Thymus (tissue), 11 donors: ENCODE results near the gene ANKRD44. TPM values are rescaled to one million over a fixed set of nuclear protein-coding genes. Genes with fewer than 3 reads are reported as not detected.

Experiments
- DNase-seq, 9 donors: peaks; one replicate each; pipeline ENCODE4 v3.0.0-alpha.2; 2013; ENCODE audit warnings: low spot score in 9 of 9, low read depth in 6 of 9, missing footprints in 1 of 9
- H3K27ac ChIP-seq, 2 donors: one replicate each; pipeline ENCODE4 v1.5.1; 2013; ENCODE audit warnings: control low read depth in 1 of 2, low read depth in 1 of 2, low read length in 1 of 2, mild to moderate bottlenecking in 1 of 2, moderate library complexity in 1 of 2
- H3K27me3 ChIP-seq, 2 donors: one replicate each; pipeline ENCODE4 v1.5.1; 2013; ENCODE audit warnings: low read length in 1 of 2; ENCODE audit not compliant: control insufficient read depth in 2 of 2, insufficient read depth in 1 of 2
- H3K36me3 ChIP-seq, 2 donors: one replicate each; pipeline ENCODE4 v1.5.1; 2013; ENCODE audit warnings: low read length in 1 of 2, mild to moderate bottlenecking in 1 of 2, moderate library complexity in 1 of 2; ENCODE audit not compliant: control insufficient read depth in 2 of 2, insufficient read depth in 2 of 2
- H3K4me1 ChIP-seq, 2 donors: one replicate each; pipeline ENCODE4 v1.5.1; 2013; ENCODE audit warnings: low read length in 2 of 2; ENCODE audit not compliant: control insufficient read depth in 2 of 2, insufficient read depth in 2 of 2
- H3K4me3 ChIP-seq, 2 donors: one replicate each; pipeline ENCODE4 v1.5.1; 2013; ENCODE audit warnings: low read length in 2 of 2, control low read depth in 1 of 2, mild to moderate bottlenecking in 1 of 2
- H3K9me3 ChIP-seq, 2 donors: one replicate each; pipeline ENCODE4 v1.5.1; 2013; ENCODE audit warnings: low read length in 1 of 2, mild to moderate bottlenecking in 1 of 2; ENCODE audit not compliant: control insufficient read depth in 2 of 2, insufficient read depth in 1 of 2
- WGBS: extraction: QIAGEN DNeasy Blood & Tissue Kit; methylation state at CpG from one replicate; pipeline ENCODE4 v1.1.7; 2013; 5-methylcytosine and 5-hydroxymethylcytosine counted together
- polyA plus RNA-seq: library from polyadenylated mRNA; stranded (reverse); fragments of 200-250 nt; gene quantifications from one replicate; pipeline ENCODE4 v1.2.3, GENCODE V29; 2013
- total RNA-seq: library from RNA; stranded (reverse); fragments of 120-200 nt; gene quantifications from one replicate; pipeline ENCODE4 v1.2.4, GENCODE V29; 2013
- donor health status: healthy.

The ANKRD44 gene
- total and polyA plus RNA-seq, 2 donors = 25.2 to 72.9 TPM

- no peaks in the 10 kb centered on the region for H3K9me3 ChIP-seq
- no peak for DNase-seq
- H3K4me3 ChIP-seq = peak overlapping the region; percentile 89 to 91
- peaks cover 40 to 45% of the 10 kb centered on the region in 2 donors for H3K4me1 ChIP-seq
- H3K27ac ChIP-seq = peak overlapping the region; percentile 95 to 97
- WGBS = 33% methylated on average over 8 of the region's 8 CpGs
- H3K36me3 ChIP-seq = peaks cover 0 to 3% of the 10 kb centered on the region in 2 donors
- H3K27me3 ChIP-seq = no peaks in the 10 kb centered on the region
Observed at GRCh38 chr2:197308996-197309690, 1.4 kb downstream of the ANKRD44 start.

- Histone ChIP-seq H3K4me3 (peak overlapping the region; percentile 89 to 91), H3K27ac (peak overlapping the region; percentile 92 to 95), H3K27me3 (no peaks in the 10 kb centered on the region), H3K9me3 (no peaks in the 10 kb centered on the region), H3K4me1 (peaks cover 40 to 45% of the 10 kb centered on the region in 2 donors), H3K36me3 (peaks cover 0 to 3% of the 10 kb centered on the region in 2 donors)
- DNase-seq = peak in 2 of 9 donors; percentile 27 to 69
- WGBS = 16% methylated on average over 2 of the region's 2 CpGs
Observed at GRCh38 chr2:197308585-197308984, 2.0 kb downstream of the ANKRD44 start.

GRCh38 chr2:197307933-197308521, 2.6 kb downstream of the ANKRD44 start:
- WGBS = 43% methylated on average over 7 of the region's 7 CpGs
- DNase-seq = peak in 1 of 9 donors; percentile 31
- Histone ChIP-seq H3K27me3 (no peaks in the 10 kb centered on the region), H3K36me3 (peaks cover 0 to 3% of the 10 kb centered on the region in 2 donors), H3K4me1 (peaks cover 40 to 45% of the 10 kb centered on the region in 2 donors), H3K9me3 (no peaks in the 10 kb centered on the region), H3K27ac (peak overlapping the region; percentile 86 to 95), H3K4me3 (peak overlapping the region; percentile 89 to 91)

GRCh38 chr2:197307236-197307932, 3.2 kb downstream of the ANKRD44 start:
- WGBS = 37% methylated on average over 1 of the region's 1 CpG
- peak overlapping the region; percentile 86 to 95 for H3K27ac ChIP-seq
- H3K4me3 ChIP-seq = peak overlapping the region; percentile 89 to 91
- no peaks in the 10 kb centered on the region for H3K9me3 ChIP-seq
- H3K4me1 ChIP-seq = peaks cover 43 to 51% of the 10 kb centered on the region in 2 donors
- H3K27me3 ChIP-seq = no peaks in the 10 kb centered on the region
- H3K36me3 ChIP-seq = peaks cover 0 to 3% of the 10 kb centered on the region in 2 donors
- peak in 1 of 9 donors; percentile 46 for DNase-seq

GRCh38 chr2:197306696-197307040, 3.9 kb downstream of the ANKRD44 start:
- Histone ChIP-seq H3K4me3 (peak overlapping the region in 1 of 2 donors; percentile 26), H3K4me1 (peaks cover 39 to 53% of the 10 kb centered on the region in 2 donors), H3K27me3 (no peaks in the 10 kb centered on the region), H3K27ac (peak overlapping the region; percentile 78 to 95), H3K36me3 (peaks cover 5 to 6% of the 10 kb centered on the region in 2 donors), H3K9me3 (no peaks in the 10 kb centered on the region)
- 33% methylated on average over 3 of the region's 3 CpGs for WGBS
- DNase-seq = peak in 2 of 9 donors; percentile 43 to 70

GRCh38 chr2:197306024-197306695, 4.4 kb downstream of the ANKRD44 start:
- Histone ChIP-seq H3K4me1 (peaks cover 34 to 48% of the 10 kb centered on the region in 2 donors), H3K9me3 (no peaks in the 10 kb centered on the region), H3K4me3 (peak overlapping the region in 1 of 2 donors; percentile 26), H3K27ac (peak overlapping the region; percentile 78 to 95), H3K27me3 (no peaks in the 10 kb centered on the region), H3K36me3 (peaks cover 5 to 9% of the 10 kb centered on the region in 2 donors)
- no peak for DNase-seq
- 83% methylated on average over 5 of the region's 5 CpGs for WGBS

- Histone ChIP-seq H3K27me3 (no peaks in the 10 kb centered on the region), H3K4me3 (no peak overlapping the region), H3K4me1 (peaks cover 36 to 45% of the 10 kb centered on the region in 2 donors), H3K36me3 (peaks cover 5 to 17% of the 10 kb centered on the region in 2 donors), H3K27ac (peak overlapping the region in 1 of 2 donors; percentile 25), H3K9me3 (no peaks in the 10 kb centered on the region)
- no peak for DNase-seq
- 83% methylated on average over 3 of the region's 3 CpGs for WGBS
Observed at GRCh38 chr2:197304556-197305011, 6.0 kb downstream of the ANKRD44 start.

- H3K4me1 ChIP-seq = peaks cover 35 to 44% of the 10 kb centered on the region in 2 donors
- no peaks in the 10 kb centered on the region for H3K9me3 ChIP-seq
- whole genome bisulfite sequencing = 74% methylated on average over 2 of the region's 2 CpGs
- no peak overlapping the region for H3K27ac ChIP-seq
- no peaks in the 10 kb centered on the region for H3K27me3 ChIP-seq
- H3K36me3 ChIP-seq = peaks cover 8 to 23% of the 10 kb centered on the region in 2 donors
- no peak overlapping the region for H3K4me3 ChIP-seq
- DNase-seq = no peak
Observed at GRCh38 chr2:197300139-197300538, 10.4 kb downstream of the ANKRD44 start.
